ENCODE data around the gene PAX2.

PAX2 gene

DNA sequence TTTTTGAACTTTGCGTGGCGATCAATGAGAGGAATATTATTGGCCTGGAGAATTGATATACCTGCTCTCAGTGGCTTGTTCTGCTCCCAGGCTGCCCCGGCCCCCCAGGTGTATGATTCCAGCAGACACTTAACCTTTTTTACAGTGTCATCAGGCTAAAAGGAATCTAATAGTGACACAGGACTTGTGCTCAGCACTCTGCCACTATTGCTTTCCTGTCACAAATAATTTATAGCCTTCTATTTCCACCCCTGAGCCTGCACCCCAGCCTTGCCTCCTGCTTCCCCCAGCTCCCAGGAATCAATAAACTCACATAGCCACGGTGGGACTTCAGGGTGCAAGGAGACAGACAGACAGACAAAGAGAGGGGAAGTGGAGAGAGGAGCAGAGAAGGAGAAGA lies 28.3 kb downstream of the PAX2 start:
- no peak for DNase-seq (ENCODE audit: low read depth in 1 of 2, low spot score in 1 of 2)
- Histone ChIP-seq H3K4me3 (replicated peaks; ENCODE audit: insufficient read depth, low read length) (no peak overlapping the region), H3K27me3 (ENCODE audit: insufficient read depth, poor library complexity, severe bottlenecking) (peaks cover 10% of the 10 kb centered on the region), H3K27ac (replicated peaks) (no peak overlapping the region)
- TF ChIP-seq, protein P1, sequence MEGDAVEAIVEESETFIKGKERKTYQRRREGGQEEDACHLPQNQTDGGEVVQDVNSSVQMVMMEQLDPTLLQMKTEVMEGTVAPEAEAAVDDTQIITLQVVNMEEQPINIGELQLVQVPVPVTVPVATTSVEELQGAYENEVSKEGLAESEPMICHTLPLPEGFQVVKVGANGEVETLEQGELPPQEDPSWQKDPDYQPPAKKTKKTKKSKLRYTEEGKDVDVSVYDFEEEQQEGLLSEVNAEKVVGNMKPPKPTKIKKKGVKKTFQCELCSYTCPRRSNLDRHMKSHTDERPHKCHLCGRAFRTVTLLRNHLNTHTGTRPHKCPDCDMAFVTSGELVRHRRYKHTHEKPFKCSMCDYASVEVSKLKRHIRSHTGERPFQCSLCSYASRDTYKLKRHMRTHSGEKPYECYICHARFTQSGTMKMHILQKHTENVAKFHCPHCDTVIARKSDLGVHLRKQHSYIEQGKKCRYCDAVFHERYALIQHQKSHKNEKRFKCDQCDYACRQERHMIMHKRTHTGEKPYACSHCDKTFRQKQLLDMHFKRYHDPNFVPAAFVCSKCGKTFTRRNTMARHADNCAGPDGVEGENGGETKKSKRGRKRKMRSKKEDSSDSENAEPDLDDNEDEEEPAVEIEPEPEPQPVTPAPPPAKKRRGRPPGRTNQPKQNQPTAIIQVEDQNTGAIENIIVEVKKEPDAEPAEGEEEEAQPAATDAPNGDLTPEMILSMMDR (IDR thresholded peaks at IDR 0.05; ENCODE audit: insufficient read depth, low read length), result no peak
- TF ChIP-seq, protein P2, sequence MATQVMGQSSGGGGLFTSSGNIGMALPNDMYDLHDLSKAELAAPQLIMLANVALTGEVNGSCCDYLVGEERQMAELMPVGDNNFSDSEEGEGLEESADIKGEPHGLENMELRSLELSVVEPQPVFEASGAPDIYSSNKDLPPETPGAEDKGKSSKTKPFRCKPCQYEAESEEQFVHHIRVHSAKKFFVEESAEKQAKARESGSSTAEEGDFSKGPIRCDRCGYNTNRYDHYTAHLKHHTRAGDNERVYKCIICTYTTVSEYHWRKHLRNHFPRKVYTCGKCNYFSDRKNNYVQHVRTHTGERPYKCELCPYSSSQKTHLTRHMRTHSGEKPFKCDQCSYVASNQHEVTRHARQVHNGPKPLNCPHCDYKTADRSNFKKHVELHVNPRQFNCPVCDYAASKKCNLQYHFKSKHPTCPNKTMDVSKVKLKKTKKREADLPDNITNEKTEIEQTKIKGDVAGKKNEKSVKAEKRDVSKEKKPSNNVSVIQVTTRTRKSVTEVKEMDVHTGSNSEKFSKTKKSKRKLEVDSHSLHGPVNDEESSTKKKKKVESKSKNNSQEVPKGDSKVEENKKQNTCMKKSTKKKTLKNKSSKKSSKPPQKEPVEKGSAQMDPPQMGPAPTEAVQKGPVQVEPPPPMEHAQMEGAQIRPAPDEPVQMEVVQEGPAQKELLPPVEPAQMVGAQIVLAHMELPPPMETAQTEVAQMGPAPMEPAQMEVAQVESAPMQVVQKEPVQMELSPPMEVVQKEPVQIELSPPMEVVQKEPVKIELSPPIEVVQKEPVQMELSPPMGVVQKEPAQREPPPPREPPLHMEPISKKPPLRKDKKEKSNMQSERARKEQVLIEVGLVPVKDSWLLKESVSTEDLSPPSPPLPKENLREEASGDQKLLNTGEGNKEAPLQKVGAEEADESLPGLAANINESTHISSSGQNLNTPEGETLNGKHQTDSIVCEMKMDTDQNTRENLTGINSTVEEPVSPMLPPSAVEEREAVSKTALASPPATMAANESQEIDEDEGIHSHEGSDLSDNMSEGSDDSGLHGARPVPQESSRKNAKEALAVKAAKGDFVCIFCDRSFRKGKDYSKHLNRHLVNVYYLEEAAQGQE (IDR thresholded peaks at IDR 0.05; ENCODE audit: insufficient replicate concordance, low read depth), result no peak
- TF ChIP-seq GABPA (IDR thresholded peaks at IDR 0.05; ENCODE audit: low read depth), result no peak
- no peak for TF ChIP-seq SPI1 (IDR thresholded peaks at IDR 0.05; ENCODE audit: borderline replicate concordance, low read depth)
- no peak for TF ChIP-seq POLR2AphosphoS5 (IDR thresholded peaks at IDR 0.05; ENCODE audit: low read depth)

DNA sequence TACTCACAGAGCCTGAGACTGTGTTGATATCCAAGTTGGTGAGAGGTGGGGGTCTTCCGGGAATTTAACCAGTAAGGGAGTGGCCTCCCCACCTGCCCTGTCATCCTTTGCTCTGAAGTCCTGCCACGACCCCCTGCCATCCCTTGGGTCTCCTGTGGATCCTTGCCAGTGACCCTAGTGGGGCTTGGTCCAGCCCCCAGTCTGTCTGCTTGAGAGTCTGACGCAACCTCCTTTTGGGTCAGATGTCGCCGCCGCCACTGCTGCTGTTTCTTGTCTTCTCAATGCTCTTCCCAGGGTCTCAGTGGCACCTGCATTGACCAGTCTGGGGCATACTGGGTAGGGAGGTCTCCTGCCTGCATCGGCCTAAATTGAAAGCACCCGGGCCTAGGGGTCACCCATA lies 28.8 kb downstream of the PAX2 start:
- TF ChIP-seq, protein P2 (IDR thresholded peaks at IDR 0.05; ENCODE audit: insufficient replicate concordance, low read depth), result no peak
- TF ChIP-seq GABPA (IDR thresholded peaks at IDR 0.05; ENCODE audit: low read depth) (no peak), POLR2AphosphoS5 (IDR thresholded peaks at IDR 0.05; ENCODE audit: low read depth) (no peak), SPI1 (IDR thresholded peaks at IDR 0.05; ENCODE audit: borderline replicate concordance, low read depth) (no peak)
- TF ChIP-seq, protein P1 (IDR thresholded peaks at IDR 0.05; ENCODE audit: insufficient read depth, low read length), result no peak
- no peak for DNase-seq (ENCODE audit: low read depth in 1 of 2, low spot score in 1 of 2)
- Histone ChIP-seq H3K27ac (replicated peaks) (no peak overlapping the region), H3K4me3 (replicated peaks; ENCODE audit: insufficient read depth, low read length) (no peak overlapping the region), H3K27me3 (ENCODE audit: insufficient read depth, poor library complexity, severe bottlenecking) (peaks cover 7% of the 10 kb centered on the region)

DNA sequence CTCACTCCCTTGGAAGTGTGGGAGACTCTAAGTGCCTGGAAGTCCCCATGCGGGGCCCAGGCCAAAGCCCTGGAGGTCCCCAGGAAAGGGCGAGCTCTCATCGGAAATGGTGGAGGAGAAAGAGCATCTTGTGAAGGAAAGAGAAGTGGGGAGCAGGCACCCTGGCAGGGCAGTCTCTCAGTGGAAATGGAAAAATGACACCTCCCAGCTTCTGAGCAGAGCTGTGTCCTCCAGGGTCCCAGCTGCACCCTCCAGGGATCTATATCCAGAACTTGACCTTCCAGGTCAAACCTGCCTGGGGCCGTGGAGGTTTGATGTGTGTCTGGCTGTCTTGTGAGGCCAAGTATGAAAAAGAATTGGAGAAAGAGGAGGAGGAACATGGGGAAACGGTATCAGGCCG lies 29.5 kb downstream of the PAX2 start:
- Histone ChIP-seq H3K4me3 (replicated peaks; ENCODE audit: insufficient read depth, low read length) (no peak overlapping the region), H3K27ac (replicated peaks) (no peak overlapping the region), H3K27me3 (ENCODE audit: insufficient read depth, poor library complexity, severe bottlenecking) (peaks cover 7% of the 10 kb centered on the region)
- TF ChIP-seq SPI1 (IDR thresholded peaks at IDR 0.05; ENCODE audit: borderline replicate concordance, low read depth) (no peak), GABPA (IDR thresholded peaks at IDR 0.05; ENCODE audit: low read depth) (no peak), POLR2AphosphoS5 (IDR thresholded peaks at IDR 0.05; ENCODE audit: low read depth) (no peak)
- TF ChIP-seq, protein P1 (IDR thresholded peaks at IDR 0.05; ENCODE audit: insufficient read depth, low read length), result no peak
- TF ChIP-seq, protein P2 (IDR thresholded peaks at IDR 0.05; ENCODE audit: insufficient replicate concordance, low read depth), result no peak
- DNase-seq (ENCODE audit: low read depth in 1 of 2, low spot score in 1 of 2), result no peak
